Urothelium cell line (cell line): ENCODE data around the gene MUSTN1.

Source experiments
- DNase-seq: peaks from one replicate; pipeline ENCODE4 v3.0.0; 2011; ENCODE audit warnings: low spot score, mixed read lengths
- FAIRE-seq: peaks from 2 replicates; lab custom pipeline; 2011; peaks lifted over from hg19 to GRCh38; lab: Jason Lieb, UNC

MUSTN1 gene

GRCh38 chr3:52809662-52810377 is 25.0 kb downstream of the MUSTN1 start:
- no peak for DNase-seq

GRCh38 chr3:52809149-52809548 is 25.7 kb downstream of the MUSTN1 start:
- DNase-seq: no peak
- peak; percentile 52 for FAIRE-seq

More at GRCh38 chr3:52809662-52810377, 25.0 kb downstream of the MUSTN1 start:
- no peak for FAIRE-seq

- DNase-seq (no peak), FAIRE-seq (no peak)
Measured at GRCh38 chr3:52805270-52806039, 29.4 kb downstream of the MUSTN1 start.

GRCh38 chr3:52801839-52802238 is 33.0 kb downstream of the MUSTN1 start:
- FAIRE-seq (no peak), DNase-seq (no peak)

GRCh38 chr3:52800079-52800478 is 34.7 kb downstream of the MUSTN1 start:
- DNase-seq: no peak
- FAIRE-seq: no peak

GRCh38 chr3:52798978-52799476 is 35.8 kb downstream of the MUSTN1 start:
- FAIRE-seq (no peak), DNase-seq (peak; percentile 64)

GRCh38 chr3:52798376-52798977 is 36.3 kb downstream of the MUSTN1 start:
- FAIRE-seq (no peak), DNase-seq (peak; percentile 34)

GRCh38 chr3:52796411-52796810 is 38.4 kb downstream of the MUSTN1 start:
- FAIRE-seq (no peak), DNase-seq (no peak)

GRCh38 chr3:52795298-52795900 is 39.4 kb downstream of the MUSTN1 start:
- FAIRE-seq (no peak), DNase-seq (no peak)

- DNase-seq: no peak
- FAIRE-seq: no peak
Measured at GRCh38 chr3:52794612-52795099, 40.2 kb downstream of the MUSTN1 start, which contains the start of gene ITIH3. Gene ITIH3, plus strand, starts transcription at chr3:52794796. Its CDS starts 8 bp downstream, at chr3:52794804.

GRCh38 chr3:52793702-52794611 is 40.9 kb downstream of the MUSTN1 start:
- FAIRE-seq (no peak), DNase-seq (no peak)

- FAIRE-seq: no peak
- DNase-seq: no peak
Measured at GRCh38 chr3:52792961-52793695, 41.7 kb downstream of the MUSTN1 start.

GRCh38 chr3:52792413-52792812 is 42.4 kb downstream of the MUSTN1 start:
- no peak for DNase-seq
- FAIRE-seq: no peak

- FAIRE-seq: no peak
Measured at GRCh38 chr3:52791928-52792327, 42.9 kb downstream of the MUSTN1 start.

GRCh38 chr3:52791366-52791765 is 43.5 kb downstream of the MUSTN1 start:
- no peak for DNase-seq
- no peak for FAIRE-seq

More at GRCh38 chr3:52791928-52792327, 42.9 kb downstream of the MUSTN1 start:
- DNase-seq: no peak

- DNase-seq (no peak), FAIRE-seq (no peak)
Measured at GRCh38 chr3:52790741-52791140, 44.1 kb downstream of the MUSTN1 start.

- DNase-seq (no peak), FAIRE-seq (no peak)
Measured at GRCh38 chr3:52790337-52790736, 44.5 kb downstream of the MUSTN1 start.

- no peak for FAIRE-seq
- no peak for DNase-seq
Measured at GRCh38 chr3:52789746-52790040, 45.1 kb downstream of the MUSTN1 start.
